Panc1 (cell line): Measurements from ENCODE around the gene SBF1.

Source experiments
- POLR2AphosphoS5 ChIP-seq: IDR thresholded peaks from 2 replicates; pipeline ENCODE4 v1.6.1; 2012; ENCODE audit warnings: mild to moderate bottlenecking, low read depth, low read length, moderate library complexity
- REST ChIP-seq, 2 experiments: IDR thresholded peaks; 2 replicates each; pipeline ENCODE4 v1.6.1; 2011 to 2012; ENCODE audit warnings: low read depth in 2 of 2, control low read depth in 1 of 2, low read length in 1 of 2, mild to moderate bottlenecking in 1 of 2, moderate library complexity in 1 of 2; ENCODE audit not compliant: insufficient read depth in 1 of 2
- SIN3A ChIP-seq: IDR thresholded peaks from 2 replicates; pipeline ENCODE4 v1.6.1; 2012; ENCODE audit warnings: low read depth, mild to moderate bottlenecking, low read length, moderate library complexity, borderline replicate concordance; ENCODE audit not compliant: insufficient read depth
- TCF7L2 ChIP-seq: IDR thresholded peaks from 2 replicates; pipeline ENCODE4 v1.6.1; 2011; ENCODE audit warnings: mild to moderate bottlenecking, low read depth, low read length, inconsistent platforms
- TF ChIP-seq, protein P1 (sequence below): fragments of 450-650 bp; IDR thresholded peaks from 2 replicates; pipeline ENCODE4 v1.5.1; 2017; ENCODE audit warnings: mild to moderate bottlenecking

GRCh38 chr22:50400931-50401330 lies 73.9 kb downstream of the SBF1 start:
- TF ChIP-seq POLR2AphosphoS5: no peak
- TF ChIP-seq, protein P1, sequence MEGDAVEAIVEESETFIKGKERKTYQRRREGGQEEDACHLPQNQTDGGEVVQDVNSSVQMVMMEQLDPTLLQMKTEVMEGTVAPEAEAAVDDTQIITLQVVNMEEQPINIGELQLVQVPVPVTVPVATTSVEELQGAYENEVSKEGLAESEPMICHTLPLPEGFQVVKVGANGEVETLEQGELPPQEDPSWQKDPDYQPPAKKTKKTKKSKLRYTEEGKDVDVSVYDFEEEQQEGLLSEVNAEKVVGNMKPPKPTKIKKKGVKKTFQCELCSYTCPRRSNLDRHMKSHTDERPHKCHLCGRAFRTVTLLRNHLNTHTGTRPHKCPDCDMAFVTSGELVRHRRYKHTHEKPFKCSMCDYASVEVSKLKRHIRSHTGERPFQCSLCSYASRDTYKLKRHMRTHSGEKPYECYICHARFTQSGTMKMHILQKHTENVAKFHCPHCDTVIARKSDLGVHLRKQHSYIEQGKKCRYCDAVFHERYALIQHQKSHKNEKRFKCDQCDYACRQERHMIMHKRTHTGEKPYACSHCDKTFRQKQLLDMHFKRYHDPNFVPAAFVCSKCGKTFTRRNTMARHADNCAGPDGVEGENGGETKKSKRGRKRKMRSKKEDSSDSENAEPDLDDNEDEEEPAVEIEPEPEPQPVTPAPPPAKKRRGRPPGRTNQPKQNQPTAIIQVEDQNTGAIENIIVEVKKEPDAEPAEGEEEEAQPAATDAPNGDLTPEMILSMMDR: no peak
- no peak for TF ChIP-seq SIN3A
- TF ChIP-seq REST (IDR thresholded peaks at IDR 0.05; ENCODE audit: insufficient read depth in 1 of 2, low read depth in 2 of 2, low read length in 1 of 2): no peak
- TF ChIP-seq TCF7L2: no peak
